ENCODE results near the gene PAIP2B. TPM values are rescaled to one million over a fixed set of nuclear protein-coding genes. Genes with fewer than 3 reads are reported as not detected.

The PAIP2B gene
- total and polyA plus RNA-seq, 9 of the 15 experiments (the other 6 are each of a cell fraction or from before 2014, with no cell fraction given), result 0.18 to 0.38 (median 0.25) TPM

- H2AFZ ChIP-seq (ENCODE audit: low read depth, low read length), result no peak overlapping the region
- ChIA-PET CTCF (ENCODE audit: low intra/inter-chr PET ratio) (no interaction called here), POLR2A (no interaction called here)
- H3K9me1 ChIP-seq (ENCODE audit: control insufficient read depth, insufficient read depth, low read length), result no peaks in the 10 kb centered on the region
- ATAC-seq (no peak), DNase-seq (ENCODE audit: extremely low read depth in 1 of 4, low spot score in 3 of 4) (no peak), FAIRE-seq (no peak)
- H3K27me3 ChIP-seq (ENCODE audit: control insufficient read depth in 2 of 2, insufficient read depth in 2 of 2, low read length in 2 of 2), result peaks cover 0 to 11% of the 10 kb centered on the region in 2 experiments; a peak in 2 of 5 replicates
- H3K4me1 ChIP-seq (replicated peaks in 1 of 2; ENCODE audit: control insufficient read depth in 2 of 2, insufficient read depth in 2 of 2, low read length in 2 of 2), result no peaks in the 10 kb centered on the region
- no peak overlapping the region for H3K4me2 ChIP-seq (ENCODE audit: insufficient read depth, low read length)
- H3K79me2 ChIP-seq (ENCODE audit: control insufficient read depth, insufficient read depth, low read length), result no peaks in the 10 kb centered on the region
- no peaks in the 10 kb centered on the region for H3K36me3 ChIP-seq (ENCODE audit: control insufficient read depth, insufficient read depth, low read length)
- no TSS peak for BruUV-seq (replicated peaks)
- no peak overlapping the region for H3K4me3 ChIP-seq
- H4K20me1 ChIP-seq (replicated peaks; ENCODE audit: control insufficient read depth, insufficient read depth, low read length), result no peaks in the 10 kb centered on the region
- 0% methylated on average over 2 of the region's 3 CpGs for WGBS (ENCODE audit: insufficient coverage, low coverage, missing lambda C conversion rate)
- H3K9ac ChIP-seq (ENCODE audit: insufficient read depth in 1 of 2, low read depth in 2 of 2, low read length in 2 of 2), result no peak overlapping the region
- no peaks in the 10 kb centered on the region for H3K9me3 ChIP-seq (replicated peaks; ENCODE audit: control insufficient read depth, insufficient read depth, low read depth, low read length)
- H3K27ac ChIP-seq (ENCODE audit: extremely low read depth, low read depth, low read length), result no peak overlapping the region
- intact Hi-C loops (cut with micrococcal nuclease), result no loop called here
- in situ Hi-C loops (cut with MboI), result no loop called here
- TF ChIP-seq CREBBP (IDR thresholded peaks at IDR 0.05; ENCODE audit: low read depth, low read length) (no peak), FOXM1 (IDR thresholded peaks at IDR 0.05; ENCODE audit: low read depth) (no peak), FOXM1 (CRISPR knock-in tag; IDR thresholded peaks at IDR 0.05; ENCODE audit: low read depth) (no peak), ZKSCAN3 (CRISPR knock-in tag; IDR thresholded peaks at IDR 0.05) (no peak), CBX8 (IDR thresholded peaks at IDR 0.05; ENCODE audit: borderline replicate concordance, extremely low read depth, low read depth, low read length, poor library complexity, severe bottlenecking) (no peak), MTA3 (IDR thresholded peaks at IDR 0.05; ENCODE audit: borderline replicate concordance) (no peak), HDGF (IDR thresholded peaks at IDR 0.05) (no peak), ZNF316 (IDR thresholded peaks at IDR 0.05) (no peak), ZNF175 (CRISPR knock-in tag; IDR thresholded peaks at IDR 0.05; ENCODE audit: low read depth) (no peak), SMARCB1 (IDR thresholded peaks at IDR 0.05; ENCODE audit: insufficient read length, low read depth) (no peak), ZBTB40 (IDR thresholded peaks at IDR 0.05) (no peak), ZBTB40 (CRISPR knock-in tag; IDR thresholded peaks at IDR 0.05) (no peak)
These were observed 27.2 kb upstream of the PAIP2B start for GRCh38 chr2:71254078-71254477.

Data from K562 (cell line).